ENCODE measurements around the gene ZBTB7C.

ZBTB7C gene

DNA sequence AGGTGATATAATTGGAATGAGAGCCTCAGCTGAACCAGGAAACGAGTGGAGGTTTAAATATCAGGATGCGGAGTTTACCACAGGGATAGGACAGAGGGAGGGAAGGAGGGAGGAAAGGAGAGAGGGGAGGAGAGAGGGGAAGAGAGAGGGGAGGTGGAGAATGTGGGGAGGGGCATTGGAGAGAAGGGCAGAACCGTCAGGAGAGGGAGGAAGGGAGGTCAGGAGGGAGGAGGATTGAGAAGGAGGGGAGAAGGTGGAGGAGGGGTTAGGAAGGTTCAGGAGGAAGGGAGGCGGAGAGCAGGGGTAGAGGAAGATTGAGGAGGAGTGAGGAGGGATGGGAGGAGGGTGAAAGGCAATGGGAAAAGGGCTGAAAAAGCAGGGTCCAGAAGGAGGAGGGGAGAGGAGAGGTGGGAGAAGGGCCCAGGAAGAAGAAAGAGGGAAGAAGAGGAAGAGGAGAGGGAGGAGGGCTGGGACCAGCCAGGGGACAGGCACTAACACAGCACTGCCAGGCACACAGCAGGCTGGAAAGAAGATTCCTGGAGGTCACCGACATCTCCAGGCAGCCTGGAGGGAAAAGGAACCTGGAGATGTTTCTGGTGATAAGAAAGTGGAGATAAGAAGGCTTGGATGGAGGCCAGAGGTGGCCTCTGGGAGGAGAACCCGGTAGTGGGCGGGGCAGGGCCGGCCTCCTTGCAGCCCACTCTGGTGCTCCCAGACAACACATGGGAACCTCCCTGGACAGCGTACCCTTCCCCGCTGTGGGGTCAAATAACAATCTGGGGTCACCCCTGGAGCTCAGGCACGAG lies 302.0 kb downstream of the ZBTB7C start:
- H2AFZ ChIP-seq, result no peak overlapping the region
- no peaks in the 10 kb centered on the region for H3K9me3 ChIP-seq (ENCODE audit: control insufficient read depth, low read length)
- H3K36me3 ChIP-seq (ENCODE audit: control insufficient read depth, insufficient read depth, low read length), result no peaks in the 10 kb centered on the region
- H3K4me3 ChIP-seq (ENCODE audit: low read depth, low read length), result no peak overlapping the region
- no peak overlapping the region for H3K27ac ChIP-seq
- TF ChIP-seq, protein P1, sequence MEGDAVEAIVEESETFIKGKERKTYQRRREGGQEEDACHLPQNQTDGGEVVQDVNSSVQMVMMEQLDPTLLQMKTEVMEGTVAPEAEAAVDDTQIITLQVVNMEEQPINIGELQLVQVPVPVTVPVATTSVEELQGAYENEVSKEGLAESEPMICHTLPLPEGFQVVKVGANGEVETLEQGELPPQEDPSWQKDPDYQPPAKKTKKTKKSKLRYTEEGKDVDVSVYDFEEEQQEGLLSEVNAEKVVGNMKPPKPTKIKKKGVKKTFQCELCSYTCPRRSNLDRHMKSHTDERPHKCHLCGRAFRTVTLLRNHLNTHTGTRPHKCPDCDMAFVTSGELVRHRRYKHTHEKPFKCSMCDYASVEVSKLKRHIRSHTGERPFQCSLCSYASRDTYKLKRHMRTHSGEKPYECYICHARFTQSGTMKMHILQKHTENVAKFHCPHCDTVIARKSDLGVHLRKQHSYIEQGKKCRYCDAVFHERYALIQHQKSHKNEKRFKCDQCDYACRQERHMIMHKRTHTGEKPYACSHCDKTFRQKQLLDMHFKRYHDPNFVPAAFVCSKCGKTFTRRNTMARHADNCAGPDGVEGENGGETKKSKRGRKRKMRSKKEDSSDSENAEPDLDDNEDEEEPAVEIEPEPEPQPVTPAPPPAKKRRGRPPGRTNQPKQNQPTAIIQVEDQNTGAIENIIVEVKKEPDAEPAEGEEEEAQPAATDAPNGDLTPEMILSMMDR (IDR thresholded peaks at IDR 0.05), result no peak
- H3K27me3 ChIP-seq (ENCODE audit: control insufficient read depth, insufficient read depth, low read length), result no peaks in the 10 kb centered on the region
- H3K4me1 ChIP-seq, result peaks cover 10% of the 10 kb centered on the region
- no peaks in the 10 kb centered on the region for H3K79me2 ChIP-seq
- peak overlapping the region; percentile 36 for H3K4me2 ChIP-seq (ENCODE audit: low read length)
- H3K9ac ChIP-seq, result no peak overlapping the region

DNA sequence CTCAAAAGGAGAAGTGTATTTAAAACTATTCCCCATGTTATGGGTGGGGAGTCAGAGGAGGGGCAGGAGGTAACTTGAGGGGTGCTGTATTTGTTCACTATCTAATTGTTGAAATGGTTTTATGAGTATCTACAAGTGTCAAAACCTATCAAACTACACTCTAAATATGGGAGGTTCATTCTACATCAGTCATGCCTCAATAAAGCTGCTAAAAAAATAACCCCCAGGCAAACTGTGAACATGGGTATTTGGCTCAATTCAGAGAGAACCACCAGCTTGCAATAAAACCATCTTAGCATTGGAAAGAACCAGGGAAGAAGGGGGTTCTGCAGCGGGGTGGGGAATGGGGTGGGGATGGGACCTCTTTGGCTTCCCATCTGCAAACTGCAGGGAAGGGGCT lies 302.7 kb downstream of the ZBTB7C start:
- no peaks in the 10 kb centered on the region for H3K27me3 ChIP-seq (ENCODE audit: control insufficient read depth, insufficient read depth, low read length)
- no peak overlapping the region for H3K9ac ChIP-seq
- TF ChIP-seq, protein P1 (IDR thresholded peaks at IDR 0.05), result no peak
- H3K4me1 ChIP-seq, result peaks cover 10% of the 10 kb centered on the region
- H3K27ac ChIP-seq, result no peak overlapping the region
- no peak overlapping the region for H2AFZ ChIP-seq
- H3K4me3 ChIP-seq (ENCODE audit: low read depth, low read length), result no peak overlapping the region
- no peaks in the 10 kb centered on the region for H3K36me3 ChIP-seq (ENCODE audit: control insufficient read depth, insufficient read depth, low read length)
- no peaks in the 10 kb centered on the region for H3K9me3 ChIP-seq (ENCODE audit: control insufficient read depth, low read length)
- H3K4me2 ChIP-seq (ENCODE audit: low read length), result no peak overlapping the region
- no peaks in the 10 kb centered on the region for H3K79me2 ChIP-seq

DNA sequence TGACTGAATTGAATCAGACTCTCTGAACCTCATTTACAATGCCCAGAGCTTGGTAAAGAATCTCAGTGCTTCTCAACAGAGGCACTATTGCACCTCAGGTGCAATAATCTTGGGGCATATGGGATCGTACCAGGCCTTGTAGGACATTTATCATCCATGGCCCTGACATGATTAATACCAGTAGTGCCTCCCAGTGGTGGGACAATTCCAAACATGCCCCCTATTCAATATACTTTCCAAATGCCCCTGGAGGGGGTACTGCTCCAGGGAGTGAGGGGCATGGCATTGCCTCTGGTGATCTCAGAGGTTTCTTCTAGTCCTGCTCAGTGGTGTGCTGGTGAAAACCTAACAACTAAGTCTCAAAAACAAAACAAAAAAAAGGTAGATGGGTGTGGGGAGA lies 303.9 kb downstream of the ZBTB7C start:
- Histone ChIP-seq H3K9ac (no peak overlapping the region), H3K4me3 (ENCODE audit: low read depth, low read length) (no peak overlapping the region), H3K27ac (no peak overlapping the region), H3K4me1 (peaks cover 10% of the 10 kb centered on the region), H3K27me3 (ENCODE audit: control insufficient read depth, insufficient read depth, low read length) (no peaks in the 10 kb centered on the region), H3K79me2 (no peaks in the 10 kb centered on the region), H3K4me2 (ENCODE audit: low read length) (no peak overlapping the region), H3K9me3 (ENCODE audit: control insufficient read depth, low read length) (no peaks in the 10 kb centered on the region), H2AFZ (no peak overlapping the region), H3K36me3 (ENCODE audit: control insufficient read depth, insufficient read depth, low read length) (no peaks in the 10 kb centered on the region)
- TF ChIP-seq, protein P1 (IDR thresholded peaks at IDR 0.05), result no peak

DNA sequence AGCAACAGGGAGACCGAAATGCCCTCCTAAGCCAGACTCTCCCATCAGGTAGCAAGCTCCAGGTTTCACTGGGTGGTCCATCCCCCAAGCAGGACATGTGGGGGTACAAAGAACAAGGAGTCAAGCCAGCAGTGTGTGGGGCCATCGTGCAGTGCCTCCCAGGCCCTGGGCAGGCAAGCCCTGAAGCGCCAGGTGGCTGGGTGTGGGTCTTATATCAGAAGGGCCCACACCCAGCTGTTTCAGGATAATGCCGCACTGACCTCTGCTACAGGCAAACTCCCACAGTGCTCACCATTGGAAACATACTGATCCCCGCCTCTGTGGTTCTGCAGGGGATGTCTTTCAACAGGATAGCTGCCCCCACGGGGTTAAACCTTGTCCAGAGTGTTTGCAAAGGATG lies 304.5 kb downstream of the ZBTB7C start:
- no peaks in the 10 kb centered on the region for H3K9me3 ChIP-seq (ENCODE audit: control insufficient read depth, low read length)
- no peak overlapping the region for H2AFZ ChIP-seq
- H3K27me3 ChIP-seq (ENCODE audit: control insufficient read depth, insufficient read depth, low read length), result no peaks in the 10 kb centered on the region
- H3K9ac ChIP-seq, result no peak overlapping the region
- no peak overlapping the region for H3K4me3 ChIP-seq (ENCODE audit: low read depth, low read length)
- peaks cover 10% of the 10 kb centered on the region for H3K4me1 ChIP-seq
- no peak overlapping the region for H3K4me2 ChIP-seq (ENCODE audit: low read length)
- H3K79me2 ChIP-seq, result no peaks in the 10 kb centered on the region
- no peaks in the 10 kb centered on the region for H3K36me3 ChIP-seq (ENCODE audit: control insufficient read depth, insufficient read depth, low read length)
- TF ChIP-seq, protein P1 (IDR thresholded peaks at IDR 0.05), result no peak
- no peak overlapping the region for H3K27ac ChIP-seq

DNA sequence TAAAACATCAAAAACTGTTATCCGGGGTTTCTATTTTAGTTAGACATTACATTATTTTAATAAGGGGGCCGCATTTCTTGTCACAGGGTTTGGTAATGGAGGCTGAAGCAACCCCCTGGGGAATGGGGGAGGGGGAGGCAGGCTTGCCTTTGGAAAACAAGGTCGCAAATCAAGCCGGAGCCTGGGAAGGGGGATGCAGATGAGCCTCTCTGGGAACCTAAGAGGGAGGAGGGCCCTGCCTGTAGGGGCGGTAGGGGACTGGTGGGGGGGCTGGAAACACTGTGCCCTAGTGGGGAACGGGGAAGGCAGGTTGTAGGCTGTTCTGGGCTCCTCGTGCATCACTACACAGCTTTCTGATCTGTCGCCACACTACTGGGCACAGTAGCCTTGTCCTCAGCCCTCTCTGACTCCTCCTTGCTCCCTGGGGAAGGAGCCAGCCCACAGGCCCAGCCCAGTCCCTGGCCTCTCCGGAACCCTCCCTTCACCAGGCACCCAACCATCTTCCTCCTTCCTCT lies 308.5 kb downstream of the ZBTB7C start:
- Histone ChIP-seq H3K79me2 (no peaks in the 10 kb centered on the region), H3K27ac (no peak overlapping the region), H3K4me1 (no peaks in the 10 kb centered on the region), H3K4me2 (ENCODE audit: low read length) (no peak overlapping the region), H3K9ac (no peak overlapping the region), H3K9me3 (ENCODE audit: control insufficient read depth, low read length) (no peaks in the 10 kb centered on the region), H3K4me3 (ENCODE audit: low read depth, low read length) (no peak overlapping the region), H2AFZ (no peak overlapping the region), H3K27me3 (ENCODE audit: control insufficient read depth, insufficient read depth, low read length) (no peaks in the 10 kb centered on the region), H3K36me3 (ENCODE audit: control insufficient read depth, insufficient read depth, low read length) (no peaks in the 10 kb centered on the region)
- TF ChIP-seq, protein P1 (IDR thresholded peaks at IDR 0.05), result no peak
